ENCODE data around the gene EML1.

Gene EML1

GRCh38 chr14:99907761-99908652 is 114.8 kb downstream of the EML1 start:
- DNase-seq (ENCODE audit: low read depth): no peak

- no peak for DNase-seq (ENCODE audit: low read depth)
Measured at GRCh38 chr14:99908653-99909250, 115.5 kb downstream of the EML1 start.

DNA sequence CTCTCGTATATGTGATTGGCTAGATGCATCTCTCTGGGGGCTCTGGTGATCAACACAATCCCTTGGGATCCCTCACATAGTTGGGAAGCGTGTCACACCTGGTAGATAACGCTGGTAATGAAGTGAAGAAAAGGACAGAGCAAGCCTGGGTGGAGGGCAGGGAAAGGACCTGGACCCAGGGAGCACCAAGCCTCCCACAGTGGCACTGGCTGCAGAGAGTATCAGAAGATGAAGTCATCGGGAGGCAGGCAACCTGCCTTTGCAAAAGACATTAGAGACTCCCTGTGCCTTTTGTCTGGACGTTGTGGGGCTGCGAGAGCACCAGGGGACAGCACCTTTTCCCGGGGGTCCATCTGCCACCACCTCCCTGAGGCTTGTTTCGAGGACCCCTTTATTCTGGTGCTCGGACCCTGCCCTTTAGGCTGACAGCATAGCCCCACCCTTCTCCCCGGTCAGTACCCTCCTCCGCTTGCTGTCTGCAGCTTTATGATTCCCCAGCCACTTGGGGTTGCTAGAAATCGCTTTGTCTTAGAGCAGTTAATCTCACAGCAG is 116.4 kb downstream of the EML1 start:
- DNase-seq (ENCODE audit: low read depth): no peak

GRCh38 chr14:99910337-99911309 is 117.4 kb downstream of the EML1 start:
- DNase-seq (ENCODE audit: low read depth): no peak

GRCh38 chr14:99915305-99916090 is 122.3 kb downstream of the EML1 start:
- DNase-seq (ENCODE audit: low read depth): no peak

GRCh38 chr14:99916091-99916383 is 122.8 kb downstream of the EML1 start:
- DNase-seq (ENCODE audit: low read depth): no peak

GRCh38 chr14:99918781-99919180 is 125.6 kb downstream of the EML1 start:
- DNase-seq (ENCODE audit: low read depth): no peak

DNA sequence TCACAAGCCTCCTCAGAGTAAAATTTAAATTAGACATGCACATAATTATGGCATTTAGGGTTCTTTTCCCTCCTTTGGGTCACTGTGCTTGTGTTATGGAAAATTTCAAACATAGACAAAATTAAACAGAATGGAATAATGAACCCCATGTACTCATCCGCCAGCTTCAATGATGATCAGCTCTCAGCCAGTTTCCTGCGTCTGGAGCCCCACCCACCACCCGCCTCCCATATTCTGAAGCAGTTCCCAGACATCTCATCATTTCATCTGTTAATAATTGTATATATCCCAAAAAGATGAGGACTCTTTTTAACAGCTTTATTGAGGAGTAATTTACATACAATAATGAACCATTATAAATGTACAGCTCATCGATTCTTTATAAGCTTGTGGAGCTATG is 128.2 kb downstream of the EML1 start:
- DNase-seq (ENCODE audit: low read depth): no peak

DNA sequence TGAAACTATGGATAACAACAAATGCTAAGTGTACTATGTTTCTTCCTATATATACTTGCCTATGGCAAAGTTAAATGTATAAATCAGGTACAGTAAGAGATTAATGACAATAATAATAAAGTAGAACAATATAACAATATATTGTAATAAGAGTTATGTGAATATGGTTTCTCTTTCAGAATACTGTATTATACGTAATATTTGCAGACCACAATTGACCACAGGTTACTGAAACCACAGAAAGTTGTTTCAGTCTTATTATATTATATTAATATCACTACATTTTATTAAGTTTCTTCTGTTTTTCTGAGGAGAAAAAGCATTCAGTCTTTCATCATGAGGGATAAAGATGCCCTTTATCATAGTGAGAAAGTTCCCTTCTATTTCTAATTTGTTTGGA is 131.2 kb downstream of the EML1 start:
- DNase-seq (ENCODE audit: low read depth): no peak

DNA sequence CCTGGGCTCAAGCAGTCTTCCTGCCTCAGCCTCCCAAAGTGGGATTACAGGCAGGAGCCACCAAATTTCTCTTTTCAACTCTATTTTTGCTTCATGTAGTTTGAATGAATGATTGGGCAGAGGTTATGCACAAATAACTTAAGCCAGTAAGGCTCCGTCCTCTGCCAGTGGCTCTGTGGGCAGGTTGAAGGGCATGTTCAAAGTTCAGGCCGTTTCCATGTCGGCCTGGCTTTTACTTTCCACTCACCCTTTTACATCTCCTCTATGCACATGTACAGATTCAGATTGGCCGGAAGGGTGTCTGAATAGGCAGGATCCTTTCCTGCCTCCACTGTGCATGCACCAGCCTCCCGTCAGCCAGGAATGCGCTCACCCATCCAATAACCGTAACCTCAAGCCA is 132.3 kb downstream of the EML1 start:
- DNase-seq (ENCODE audit: low read depth): no peak

DNA sequence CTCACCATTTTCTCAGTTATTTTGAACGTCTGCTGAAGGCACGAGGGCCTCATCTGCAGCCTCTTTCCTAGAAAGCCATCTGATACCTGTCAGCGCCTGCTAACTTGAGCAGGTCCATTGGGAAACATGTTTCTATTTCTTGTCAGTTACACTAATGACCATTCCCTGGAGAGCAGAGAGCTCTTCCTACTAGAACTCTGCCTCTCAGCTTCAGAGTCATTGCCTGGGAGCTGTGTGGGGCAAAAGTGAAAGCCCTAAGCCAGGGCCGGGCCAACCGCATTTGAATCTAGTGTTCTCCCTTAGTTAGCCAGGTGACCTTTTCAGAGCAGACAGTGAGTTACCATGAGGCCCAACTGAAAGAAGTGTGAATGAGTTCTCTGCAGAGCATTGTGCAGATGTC is 135.8 kb downstream of the EML1 start:
- no peak for DNase-seq (ENCODE audit: low read depth)

DNA sequence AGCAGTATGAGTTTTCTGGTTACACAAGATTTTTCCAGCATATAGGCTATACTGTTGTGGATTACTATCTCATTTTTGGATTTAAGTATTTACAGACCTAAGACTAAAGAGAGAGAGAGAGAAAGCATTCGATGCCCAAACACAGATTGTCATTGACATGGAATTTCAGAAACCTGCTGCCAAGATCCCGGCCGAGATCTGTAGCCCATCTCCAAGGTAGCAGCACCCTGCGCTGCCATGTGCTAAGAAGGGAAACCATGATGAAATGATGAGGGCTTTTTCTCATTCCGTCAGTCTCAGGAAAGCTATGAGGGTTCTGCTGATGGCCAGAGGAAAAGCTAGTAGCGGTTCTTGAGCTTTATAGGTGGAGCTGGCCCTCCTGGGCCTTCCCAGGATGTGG is 136.4 kb downstream of the EML1 start:
- DNase-seq (ENCODE audit: low read depth): no peak

DNA sequence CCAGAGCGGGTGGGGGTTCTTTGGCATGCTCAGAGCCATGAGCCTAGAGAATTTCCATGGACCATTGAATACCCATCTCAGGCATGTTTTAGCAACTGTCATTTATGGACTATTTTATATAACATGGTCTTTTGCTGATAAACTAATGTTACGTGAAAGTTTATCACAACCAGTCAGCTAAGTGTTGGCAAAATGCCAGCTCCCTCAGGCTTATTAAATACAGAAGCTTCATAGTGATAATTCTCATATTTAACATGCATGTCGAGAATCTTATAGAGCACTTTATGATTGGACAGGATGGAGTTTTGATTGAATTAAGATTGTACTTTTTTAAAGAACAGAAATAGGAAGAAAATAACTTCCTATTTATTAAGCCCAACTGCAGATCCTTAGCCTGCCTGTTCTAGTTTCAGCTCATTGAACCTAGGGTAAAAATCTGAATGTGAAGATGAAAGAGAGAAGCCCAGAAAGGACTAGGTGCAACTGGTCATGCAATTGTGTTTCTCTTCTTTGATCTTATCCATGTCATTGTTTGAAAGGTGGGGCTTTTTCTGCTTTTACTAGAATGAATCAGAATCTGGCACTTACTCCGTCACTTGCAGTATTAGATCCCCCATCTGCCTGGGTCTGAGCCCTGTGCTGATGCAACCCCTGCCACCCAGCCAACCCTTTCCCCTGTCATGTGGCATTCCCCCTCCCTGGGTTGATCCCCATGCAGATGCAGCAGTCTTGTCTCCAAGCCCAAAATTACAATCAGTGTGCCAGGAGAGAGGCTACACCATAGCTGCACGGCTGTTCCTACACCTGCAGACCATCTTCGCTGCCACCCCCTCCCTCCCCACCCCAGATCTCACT is 137.4 kb downstream of the EML1 start:
- no peak for DNase-seq (ENCODE audit: low read depth)

GRCh38 chr14:99931308-99931707 is 138.1 kb downstream of the EML1 start:
- DNase-seq (ENCODE audit: low read depth): no peak

DNA sequence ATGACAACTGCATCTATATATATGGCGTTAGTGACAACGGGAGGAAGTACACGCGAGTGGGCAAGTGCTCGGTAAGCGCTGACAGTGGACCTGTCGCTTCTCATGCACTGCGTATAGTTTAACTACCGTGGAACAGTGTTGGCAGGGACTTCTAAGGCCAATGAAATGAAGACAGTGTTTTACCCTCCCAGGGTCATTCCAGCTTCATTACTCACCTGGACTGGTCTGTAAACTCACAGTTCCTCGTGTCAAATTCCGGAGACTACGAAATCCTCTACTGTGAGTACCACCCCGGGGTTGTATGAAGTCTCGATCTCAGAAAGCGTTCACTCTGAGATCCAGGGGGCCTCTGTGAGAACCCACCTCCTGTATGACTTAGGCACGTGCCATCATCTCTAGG is 142.8 kb downstream of the EML1 start:
- no peak for DNase-seq (ENCODE audit: low read depth)

GRCh38 chr14:99936738-99937474 is 143.7 kb downstream of the EML1 start:
- no peak for DNase-seq (ENCODE audit: low read depth)

GRCh38 chr14:99937475-99938244 is 144.4 kb downstream of the EML1 start:
- no peak for DNase-seq (ENCODE audit: low read depth)

DNA sequence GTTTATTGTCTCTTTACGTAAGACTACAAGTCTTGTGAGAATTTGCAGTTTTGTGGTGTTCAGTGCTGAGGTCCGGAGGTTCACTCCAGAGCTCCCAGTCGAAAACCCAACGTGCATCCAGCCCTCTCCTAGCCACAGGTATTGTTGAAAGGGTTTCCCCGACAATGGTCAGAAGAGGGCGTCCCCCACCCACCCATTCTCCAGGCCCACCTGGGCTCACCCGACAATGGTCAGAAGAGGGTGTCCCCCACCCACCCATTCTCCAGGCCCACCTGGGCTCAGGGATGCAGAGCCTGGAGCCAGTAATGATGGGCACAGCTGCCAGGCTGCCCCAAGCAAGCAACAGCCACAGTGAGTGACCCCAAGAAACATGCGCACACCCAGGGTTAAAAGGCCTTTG is 145.2 kb downstream of the EML1 start:
- no peak for DNase-seq (ENCODE audit: low read depth)

DNA sequence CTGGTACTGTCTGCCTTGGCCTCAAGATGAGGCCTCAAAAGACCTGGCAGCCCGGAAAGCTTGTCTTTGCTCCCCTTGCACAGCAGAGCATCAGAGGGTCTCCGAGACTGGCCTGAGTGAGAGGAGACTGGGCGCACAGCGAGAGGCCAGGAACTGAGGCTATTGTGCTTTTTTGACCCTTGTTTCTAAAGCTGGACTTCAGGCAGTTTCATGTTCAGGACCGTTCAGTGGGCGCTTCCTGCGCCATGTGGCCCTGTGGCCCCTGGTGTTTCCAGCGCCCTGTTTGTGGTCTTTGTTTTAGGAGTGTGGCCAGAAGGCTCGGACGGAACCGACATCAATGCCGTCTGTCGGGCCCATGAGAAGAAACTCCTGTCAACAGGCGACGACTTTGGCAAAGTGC is 145.7 kb downstream of the EML1 start:
- no peak for DNase-seq (ENCODE audit: low read depth)

Data from stimulated activated CD4-positive, alpha-beta T cell treated with anti-CD3 and anti-CD28 coated beads, Interleukin-2, amount 100 ng/mL, for 4 hours (primary cell).